Upper lobe of left lung (tissue), 6 donors: ENCODE measurements around the gene GALNT10. TPM values are rescaled to one million over a fixed set of nuclear protein-coding genes. Genes with fewer than 3 reads are reported as not detected.

Source experiments
- ATAC-seq, 2 donors: fragments of 200-7000 bp; cut with Tn5 transposase; one replicate each; pipeline ENCODE4 v1.9.1; 2022; ENCODE audit warnings: mild to moderate bottlenecking in 2 of 2, moderate library complexity in 2 of 2; ENCODE audit not compliant: low FRiP score in 2 of 2
- DNase-seq, 2 donors: peaks; one replicate each; pipeline ENCODE4 v3.0.0-alpha.2; 2019 to 2020
- H3K27ac ChIP-seq, 4 donors: fragments of 200-600 bp; sonication (generic); one replicate each; pipeline ENCODE4 v1.5.1; 2016 to 2019
- H3K27me3 ChIP-seq, 4 donors: fragments of 200-600 bp; sonication (generic); one replicate each; pipeline ENCODE4 v1.5.1; 2017 to 2019
- H3K36me3 ChIP-seq, 4 donors: fragments of 200-600 bp; sonication (generic); one replicate each; pipeline ENCODE4 v1.5.1; 2016 to 2019
- H3K4me1 ChIP-seq, 4 donors: fragments of 200-600 bp; sonication (generic); one replicate each; pipeline ENCODE4 v1.5.1; 2018 to 2019
- H3K4me3 ChIP-seq, 4 donors: fragments of 200-600 bp; sonication (generic); one replicate each; pipeline ENCODE4 v1.5.1; 2017 to 2019; ENCODE audit warnings: mild to moderate bottlenecking in 2 of 4, moderate library complexity in 1 of 4
- H3K9me3 ChIP-seq, 4 donors: fragments of 200-600 bp; sonication (generic); one replicate each; pipeline ENCODE4 v1.5.1; 2018 to 2019
- EP300 ChIP-seq, 4 donors: sonication (generic); formaldehyde crosslinking; IDR thresholded peaks; one replicate each; pipeline ENCODE4 v1.5.1; 2017; ENCODE audit warnings: antibody characterized with exemption in 4 of 4, control low read depth in 2 of 4
- POLR2A ChIP-seq, 4 donors: fragments of 450-650 bp; IDR thresholded peaks; one replicate each; pipeline ENCODE4 v1.5.1; 2016 to 2017; ENCODE audit warnings: antibody characterized with exemption in 4 of 4, mild to moderate bottlenecking in 2 of 4
- POLR2AphosphoS5 ChIP-seq, 2 donors: sonication (generic); formaldehyde crosslinking; IDR thresholded peaks; one replicate each; pipeline ENCODE4 v1.5.1; 2017; ENCODE audit warnings: antibody characterized with exemption in 2 of 2
- WGBS, 2 donors: methylation state at CpG; one replicate each; pipeline ENCODE4 v1.1.5; 2017 to 2018; 5-methylcytosine and 5-hydroxymethylcytosine counted together
- total RNA-seq, 6 donors: library from RNA; depleted of rRNA in 4 of 6; stranded (reverse); fragments of >200 nt in 4 of 6; gene quantifications; one replicate each; pipeline versions ENCODE4 v1.1.0 to v1.2.1, GENCODE V29; 2016 to 2021
- TF ChIP-seq, protein P1 (sequence below), 6 experiments: fragments of 450-650 bp in 4 of 6; fragments of 200-600 bp in 2 of 6; sonication (generic) in 2 of 6; IDR thresholded peaks; one replicate each; pipeline ENCODE4 v1.5.1; 2016 to 2019; ENCODE audit warnings: antibody characterized with exemption in 6 of 6
- donor health status: DM: no; HTN: no; CAD: no; lungs with moderate emphysema.
- donor health status: DM: no; HTN: yes; CAD: no; lungs with severe emphysema.

GALNT10 gene
- total RNA-seq, 6 donors from 2014 or later = 38.6 to 118 (median 66.4) TPM

DNA sequence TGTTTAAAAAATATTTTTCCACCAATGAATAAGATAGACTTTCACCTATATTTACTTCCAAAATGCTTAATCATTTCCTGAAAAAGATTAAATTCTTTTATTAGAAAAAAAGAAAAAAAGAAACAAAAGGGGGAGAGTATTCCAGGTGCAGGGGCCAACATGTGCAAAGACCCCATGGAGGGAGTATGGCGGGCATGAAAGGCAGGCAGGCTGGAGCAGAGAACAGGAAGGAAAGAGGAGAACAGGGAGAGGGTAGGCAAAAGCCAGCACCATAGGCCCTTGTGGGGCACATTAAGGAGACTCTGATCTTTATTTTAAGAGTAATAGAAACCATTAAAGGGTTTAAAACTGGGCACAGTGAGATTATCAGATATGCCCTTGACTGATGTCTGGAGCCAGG is 238.8 kb downstream of the GALNT10 start:
- TF ChIP-seq, protein P1, sequence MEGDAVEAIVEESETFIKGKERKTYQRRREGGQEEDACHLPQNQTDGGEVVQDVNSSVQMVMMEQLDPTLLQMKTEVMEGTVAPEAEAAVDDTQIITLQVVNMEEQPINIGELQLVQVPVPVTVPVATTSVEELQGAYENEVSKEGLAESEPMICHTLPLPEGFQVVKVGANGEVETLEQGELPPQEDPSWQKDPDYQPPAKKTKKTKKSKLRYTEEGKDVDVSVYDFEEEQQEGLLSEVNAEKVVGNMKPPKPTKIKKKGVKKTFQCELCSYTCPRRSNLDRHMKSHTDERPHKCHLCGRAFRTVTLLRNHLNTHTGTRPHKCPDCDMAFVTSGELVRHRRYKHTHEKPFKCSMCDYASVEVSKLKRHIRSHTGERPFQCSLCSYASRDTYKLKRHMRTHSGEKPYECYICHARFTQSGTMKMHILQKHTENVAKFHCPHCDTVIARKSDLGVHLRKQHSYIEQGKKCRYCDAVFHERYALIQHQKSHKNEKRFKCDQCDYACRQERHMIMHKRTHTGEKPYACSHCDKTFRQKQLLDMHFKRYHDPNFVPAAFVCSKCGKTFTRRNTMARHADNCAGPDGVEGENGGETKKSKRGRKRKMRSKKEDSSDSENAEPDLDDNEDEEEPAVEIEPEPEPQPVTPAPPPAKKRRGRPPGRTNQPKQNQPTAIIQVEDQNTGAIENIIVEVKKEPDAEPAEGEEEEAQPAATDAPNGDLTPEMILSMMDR (IDR thresholded peaks at IDR 0.05) = no peak
- no peak for TF ChIP-seq POLR2AphosphoS5 (IDR thresholded peaks at IDR 0.05)
- no peak for TF ChIP-seq POLR2A (IDR thresholded peaks at IDR 0.05)
- TF ChIP-seq EP300 (IDR thresholded peaks at IDR 0.05) = no peak
- ATAC-seq = no peak
- Histone ChIP-seq H3K9me3 (no peaks in the 10 kb centered on the region), H3K27me3 (no peaks in the 10 kb centered on the region), H3K4me3 (no peak overlapping the region), H3K36me3 (peaks cover 0 to 2% (median 0%) of the 10 kb centered on the region in 4 donors), H3K4me1 (no peaks in the 10 kb centered on the region), H3K27ac (no peak overlapping the region)
- DNase-seq = no peak
- 94 to 98% methylated on average over 1 of the region's 1 CpG for WGBS, 2 donors

DNA sequence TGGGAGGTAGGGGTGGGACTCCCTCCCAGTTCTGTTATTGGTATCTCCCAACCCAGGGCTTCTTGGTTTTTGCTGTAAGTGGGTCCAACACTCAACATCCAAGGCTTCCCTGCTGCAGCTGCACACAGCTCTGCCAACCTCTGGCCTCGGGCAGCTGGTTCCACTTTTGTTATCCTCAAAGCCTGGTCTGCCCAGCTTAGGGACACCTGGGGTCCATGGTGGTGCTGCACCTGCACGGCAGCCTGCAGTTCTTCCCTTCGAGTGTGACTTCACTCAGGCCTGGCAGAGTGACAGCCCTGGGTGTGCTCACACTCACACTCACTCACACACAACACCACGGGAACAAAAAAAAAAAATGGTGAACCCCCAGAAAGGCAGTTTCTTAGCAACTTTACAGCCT is 239.9 kb downstream of the GALNT10 start:
- TF ChIP-seq EP300 (IDR thresholded peaks at IDR 0.05) (no peak), POLR2A (IDR thresholded peaks at IDR 0.05) (no peak), POLR2AphosphoS5 (IDR thresholded peaks at IDR 0.05) (no peak)
- TF ChIP-seq, protein P1 (IDR thresholded peaks at IDR 0.05) = no peak
- Histone ChIP-seq H3K27ac (no peak overlapping the region), H3K27me3 (no peaks in the 10 kb centered on the region), H3K4me3 (no peak overlapping the region), H3K4me1 (no peaks in the 10 kb centered on the region), H3K36me3 (peaks cover 0 to 7% (median 3%) of the 10 kb centered on the region in 4 donors), H3K9me3 (no peaks in the 10 kb centered on the region)
- ATAC-seq = no peak
- WGBS, 2 donors = 66 to 72% methylated on average over 4 of the region's 4 CpGs
- DNase-seq = no peak

DNA sequence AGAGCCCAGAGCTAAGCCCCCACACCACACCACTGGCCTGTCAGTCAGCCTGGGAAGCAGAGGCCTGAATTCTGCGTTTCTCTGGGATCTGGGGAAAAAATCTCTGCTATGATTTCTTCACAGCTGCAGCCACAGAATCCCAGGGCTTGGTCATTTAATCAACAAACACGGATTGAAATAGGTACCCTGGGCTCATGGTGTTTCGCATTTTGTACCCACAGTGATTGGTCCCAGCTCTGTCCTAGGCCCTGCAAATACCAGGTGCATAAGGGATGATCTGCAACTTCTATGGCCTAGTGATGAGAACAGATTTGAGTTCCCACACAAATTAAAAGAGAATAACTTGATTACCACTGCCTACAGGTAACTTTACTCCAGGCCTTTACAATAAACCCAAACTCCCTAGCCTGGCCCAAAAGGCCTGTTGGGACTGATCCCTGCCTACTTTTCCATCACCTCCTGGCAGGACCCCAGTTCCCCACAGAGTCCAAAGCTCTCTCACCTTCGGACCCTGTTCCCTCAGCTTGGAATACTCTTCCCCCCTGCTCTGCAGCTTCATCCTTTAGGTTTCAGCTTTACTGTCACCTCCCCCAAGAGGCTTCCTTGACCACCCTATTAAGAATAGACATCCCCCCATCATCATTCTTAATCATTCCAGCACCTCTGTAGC is 240.6 kb downstream of the GALNT10 start:
- H3K9me3 ChIP-seq = no peaks in the 10 kb centered on the region
- 79 to 88% methylated on average over 4 of the region's 4 CpGs for WGBS, 2 donors
- TF ChIP-seq POLR2A (IDR thresholded peaks at IDR 0.05) (no peak), EP300 (IDR thresholded peaks at IDR 0.05) (no peak), POLR2AphosphoS5 (IDR thresholded peaks at IDR 0.05) (no peak)
- TF ChIP-seq, protein P1 (IDR thresholded peaks at IDR 0.05) = no peak
- DNase-seq (no peak), ATAC-seq (no peak)
- no peaks in the 10 kb centered on the region for H3K4me1 ChIP-seq
- no peaks in the 10 kb centered on the region for H3K27me3 ChIP-seq
- H3K36me3 ChIP-seq = peaks cover 0 to 14% (median 6%) of the 10 kb centered on the region in 4 donors
- H3K4me3 ChIP-seq = no peak overlapping the region
- H3K27ac ChIP-seq = no peak overlapping the region

DNA sequence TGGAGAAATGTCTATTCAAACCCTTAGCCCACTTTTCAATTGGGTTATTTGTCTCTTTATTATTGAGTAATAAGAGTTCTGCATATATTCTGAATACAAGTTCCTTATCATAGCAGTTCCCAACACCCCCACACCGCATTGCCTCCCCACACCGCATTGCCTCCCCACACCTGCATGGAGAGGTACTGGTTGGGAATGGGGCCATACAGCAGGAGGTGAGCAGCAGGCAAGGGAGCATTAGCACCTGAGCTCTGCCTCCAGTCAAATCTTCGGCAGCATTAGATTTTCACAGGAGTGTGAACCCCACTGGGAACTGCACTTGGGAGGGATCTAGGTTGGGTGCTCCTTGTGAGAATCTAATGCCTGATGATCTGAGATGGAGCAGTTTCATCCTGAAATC is 244.7 kb downstream of the GALNT10 start:
- Histone ChIP-seq H3K27ac (no peak overlapping the region), H3K4me1 (no peaks in the 10 kb centered on the region), H3K27me3 (no peaks in the 10 kb centered on the region), H3K9me3 (no peaks in the 10 kb centered on the region), H3K4me3 (no peak overlapping the region), H3K36me3 (peaks cover 10 to 48% (median 24%) of the 10 kb centered on the region in 4 donors)
- TF ChIP-seq POLR2AphosphoS5 (IDR thresholded peaks at IDR 0.05) (no peak), POLR2A (IDR thresholded peaks at IDR 0.05) (no peak), EP300 (IDR thresholded peaks at IDR 0.05) (no peak)
- DNase-seq = no peak
- no peak for ATAC-seq
- 100% methylated on average over 2 to 3 of the region's 3 CpGs for WGBS, 2 donors

DNA sequence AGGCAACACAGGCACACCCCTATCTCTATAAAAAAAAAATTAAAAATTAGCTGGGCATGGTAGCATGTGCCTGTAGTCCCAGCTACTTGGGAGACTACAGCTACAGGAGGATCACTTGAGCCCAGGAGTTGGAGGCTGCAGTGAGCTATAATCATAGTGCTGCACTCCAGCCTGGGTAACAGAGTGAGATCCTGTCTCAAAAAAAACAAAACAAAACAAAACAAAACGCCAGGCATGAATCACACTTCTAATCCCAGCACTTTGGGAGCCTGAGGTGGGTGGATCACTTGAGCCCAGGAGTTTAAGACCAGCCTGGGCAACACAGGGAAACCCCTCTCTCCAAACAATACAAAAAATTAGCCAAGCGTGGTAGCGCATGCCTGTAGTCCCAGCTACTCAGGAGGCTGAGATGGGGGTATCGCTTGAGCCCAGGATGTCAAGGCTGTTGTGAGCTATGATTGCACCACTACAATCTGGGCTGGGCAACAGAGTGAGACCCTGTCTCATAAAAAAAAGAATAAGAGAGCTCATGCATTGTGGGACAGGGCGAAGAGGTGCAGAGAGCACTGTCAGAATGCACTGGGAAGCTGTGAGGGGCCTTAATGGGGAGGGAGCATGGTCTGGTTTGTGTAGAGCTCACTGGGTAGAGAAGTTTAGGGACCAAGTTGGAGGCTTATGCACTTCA is 246.9 kb downstream of the GALNT10 start:
- Histone ChIP-seq H3K27ac (no peak overlapping the region), H3K4me3 (no peak overlapping the region), H3K36me3 (peaks cover 12 to 68% (median 28%) of the 10 kb centered on the region in 4 donors), H3K4me1 (no peaks in the 10 kb centered on the region), H3K27me3 (no peaks in the 10 kb centered on the region), H3K9me3 (no peaks in the 10 kb centered on the region)
- DNase-seq (no peak), ATAC-seq (no peak)
- no peak for TF ChIP-seq POLR2A (IDR thresholded peaks at IDR 0.05)
- TF ChIP-seq EP300 (IDR thresholded peaks at IDR 0.05) = no peak
- TF ChIP-seq POLR2AphosphoS5 (IDR thresholded peaks at IDR 0.05) = no peak
- 83 to 90% methylated on average over 5 of the region's 5 CpGs for WGBS, 2 donors
